ENCODE data around the gene MFAP3.

Gene MFAP3

DNA sequence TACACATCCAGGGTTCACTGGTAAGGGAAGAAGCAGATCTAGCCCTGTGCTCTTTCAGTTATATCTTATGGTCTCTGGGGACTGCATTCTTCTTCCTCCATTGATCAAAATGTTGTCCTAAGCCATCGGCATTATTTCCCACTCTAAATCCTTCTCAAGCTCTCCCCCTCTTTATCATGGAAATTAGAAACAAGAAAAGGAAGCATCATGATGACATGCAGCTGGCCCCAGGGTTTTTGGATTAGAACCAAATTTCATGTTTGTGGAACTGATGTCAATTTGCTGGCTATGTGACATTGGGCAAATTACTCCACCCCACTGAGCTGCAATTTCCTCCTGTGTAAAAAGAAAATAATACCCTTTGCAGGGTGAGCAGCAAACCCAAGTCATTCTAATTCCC, 39.5 kb downstream of the MFAP3 start:
- no peak for TF ChIP-seq POLR2A (IDR thresholded peaks at IDR 0.05; ENCODE audit: extremely low read depth, insufficient read length)
- no peak for TF ChIP-seq MYC (IDR thresholded peaks at IDR 0.05; ENCODE audit: low read depth, low read length)
- TF ChIP-seq, protein P1, sequence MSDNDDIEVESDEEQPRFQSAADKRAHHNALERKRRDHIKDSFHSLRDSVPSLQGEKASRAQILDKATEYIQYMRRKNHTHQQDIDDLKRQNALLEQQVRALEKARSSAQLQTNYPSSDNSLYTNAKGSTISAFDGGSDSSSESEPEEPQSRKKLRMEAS (IDR thresholded peaks at IDR 0.05; ENCODE audit: low read depth, low read length) = no peak
- TF ChIP-seq, protein P2, sequence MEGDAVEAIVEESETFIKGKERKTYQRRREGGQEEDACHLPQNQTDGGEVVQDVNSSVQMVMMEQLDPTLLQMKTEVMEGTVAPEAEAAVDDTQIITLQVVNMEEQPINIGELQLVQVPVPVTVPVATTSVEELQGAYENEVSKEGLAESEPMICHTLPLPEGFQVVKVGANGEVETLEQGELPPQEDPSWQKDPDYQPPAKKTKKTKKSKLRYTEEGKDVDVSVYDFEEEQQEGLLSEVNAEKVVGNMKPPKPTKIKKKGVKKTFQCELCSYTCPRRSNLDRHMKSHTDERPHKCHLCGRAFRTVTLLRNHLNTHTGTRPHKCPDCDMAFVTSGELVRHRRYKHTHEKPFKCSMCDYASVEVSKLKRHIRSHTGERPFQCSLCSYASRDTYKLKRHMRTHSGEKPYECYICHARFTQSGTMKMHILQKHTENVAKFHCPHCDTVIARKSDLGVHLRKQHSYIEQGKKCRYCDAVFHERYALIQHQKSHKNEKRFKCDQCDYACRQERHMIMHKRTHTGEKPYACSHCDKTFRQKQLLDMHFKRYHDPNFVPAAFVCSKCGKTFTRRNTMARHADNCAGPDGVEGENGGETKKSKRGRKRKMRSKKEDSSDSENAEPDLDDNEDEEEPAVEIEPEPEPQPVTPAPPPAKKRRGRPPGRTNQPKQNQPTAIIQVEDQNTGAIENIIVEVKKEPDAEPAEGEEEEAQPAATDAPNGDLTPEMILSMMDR (IDR thresholded peaks at IDR 0.05; ENCODE audit: low read depth, low read length) = no peak
- DNase-seq (ENCODE audit: low read depth) = no peak
- H3K4me3 ChIP-seq (ENCODE audit: low read depth, low read length) = no peak overlapping the region

DNA sequence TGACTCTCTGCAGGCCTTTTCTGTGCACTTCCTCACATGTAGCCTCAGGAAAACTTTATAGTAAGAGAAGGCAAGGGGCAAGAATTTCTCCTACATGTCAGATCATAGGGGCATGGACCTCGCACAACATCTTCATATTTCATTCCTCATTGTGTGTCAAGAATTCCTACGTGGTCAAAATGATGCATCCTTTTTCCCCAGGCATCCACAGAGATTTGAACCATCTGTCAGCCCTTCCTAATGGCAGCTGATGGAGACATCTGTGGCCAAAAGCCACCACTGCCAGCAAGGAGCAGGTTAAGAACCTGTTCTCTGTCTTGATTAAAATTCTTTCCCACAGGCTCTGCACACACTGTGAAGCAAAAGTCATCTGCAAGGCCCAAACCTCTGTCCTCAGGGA, 42.5 kb downstream of the MFAP3 start:
- TF ChIP-seq, protein P2 (IDR thresholded peaks at IDR 0.05; ENCODE audit: low read depth, low read length) = no peak
- TF ChIP-seq MYC (IDR thresholded peaks at IDR 0.05; ENCODE audit: low read depth, low read length) (no peak), POLR2A (IDR thresholded peaks at IDR 0.05; ENCODE audit: extremely low read depth, insufficient read length) (no peak)
- TF ChIP-seq, protein P1 (IDR thresholded peaks at IDR 0.05; ENCODE audit: low read depth, low read length) = no peak
- DNase-seq (ENCODE audit: low read depth) = no peak
- H3K4me3 ChIP-seq (ENCODE audit: low read depth, low read length) = no peak overlapping the region

DNA sequence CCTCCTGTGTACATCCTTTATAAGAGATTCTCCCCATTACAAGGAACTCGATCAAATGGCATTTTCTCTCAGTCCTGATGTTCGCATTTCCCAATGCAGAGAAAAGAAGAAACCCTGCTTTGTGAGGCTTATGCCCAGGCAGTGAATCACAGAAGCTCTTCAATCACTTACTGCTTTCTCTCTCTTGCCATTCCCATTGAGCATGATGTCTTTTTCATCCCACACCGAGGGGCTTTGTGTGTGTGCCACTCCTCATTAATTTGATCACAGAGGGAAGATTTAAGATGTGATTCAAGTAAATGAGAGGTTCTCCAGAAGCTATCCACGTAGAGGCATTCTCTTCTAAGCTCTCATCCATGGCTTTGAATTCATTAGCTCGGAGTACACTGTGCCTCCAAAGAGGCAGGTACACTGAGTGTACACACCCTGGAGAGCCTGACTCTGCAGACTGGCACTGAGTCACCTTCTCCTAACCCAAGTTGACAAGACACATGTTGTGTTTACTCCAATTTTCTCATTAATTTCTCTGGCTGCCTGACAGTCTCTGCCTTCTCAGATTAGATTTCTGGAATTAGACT, 45.4 kb downstream of the MFAP3 start:
- TF ChIP-seq POLR2A (IDR thresholded peaks at IDR 0.05; ENCODE audit: extremely low read depth, insufficient read length) (no peak), MYC (IDR thresholded peaks at IDR 0.05; ENCODE audit: low read depth, low read length) (no peak)
- TF ChIP-seq, protein P1 (IDR thresholded peaks at IDR 0.05; ENCODE audit: low read depth, low read length) = no peak
- TF ChIP-seq, protein P2 (IDR thresholded peaks at IDR 0.05; ENCODE audit: low read depth, low read length) = no peak
- no peak for DNase-seq (ENCODE audit: low read depth)

DNA sequence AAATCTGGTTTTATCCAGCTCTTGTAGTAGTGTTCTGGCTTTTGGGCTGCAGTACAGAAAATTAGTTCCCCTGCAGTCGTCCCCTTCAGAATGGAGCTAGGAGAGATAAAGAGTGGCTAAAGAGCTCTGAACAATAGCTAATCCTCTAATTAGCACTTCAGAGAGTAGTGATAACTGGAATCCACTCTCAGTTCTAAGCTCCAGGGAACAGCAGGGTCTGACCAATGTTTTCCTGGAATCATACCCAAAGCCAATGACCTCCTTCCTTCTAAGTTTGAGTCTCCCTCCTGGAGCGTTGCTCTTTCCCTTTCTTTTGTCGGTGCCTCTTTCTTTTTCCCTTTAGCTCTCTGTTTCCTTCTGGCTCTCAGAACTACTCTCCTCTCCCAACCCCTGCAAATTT, 47.4 kb downstream of the MFAP3 start:
- DNase-seq (ENCODE audit: low read depth) = no peak
- no peak overlapping the region for H3K4me3 ChIP-seq (ENCODE audit: low read depth, low read length)
- TF ChIP-seq, protein P1 (IDR thresholded peaks at IDR 0.05; ENCODE audit: low read depth, low read length) = no peak
- TF ChIP-seq, protein P2 (IDR thresholded peaks at IDR 0.05; ENCODE audit: low read depth, low read length) = no peak
- TF ChIP-seq POLR2A (IDR thresholded peaks at IDR 0.05; ENCODE audit: extremely low read depth, insufficient read length) (no peak), MYC (IDR thresholded peaks at IDR 0.05; ENCODE audit: low read depth, low read length) (no peak)

More for the DNA sequence above, 45.4 kb downstream of the MFAP3 start:
- H3K4me3 ChIP-seq (ENCODE audit: low read depth, low read length) = no peak overlapping the region

DNA sequence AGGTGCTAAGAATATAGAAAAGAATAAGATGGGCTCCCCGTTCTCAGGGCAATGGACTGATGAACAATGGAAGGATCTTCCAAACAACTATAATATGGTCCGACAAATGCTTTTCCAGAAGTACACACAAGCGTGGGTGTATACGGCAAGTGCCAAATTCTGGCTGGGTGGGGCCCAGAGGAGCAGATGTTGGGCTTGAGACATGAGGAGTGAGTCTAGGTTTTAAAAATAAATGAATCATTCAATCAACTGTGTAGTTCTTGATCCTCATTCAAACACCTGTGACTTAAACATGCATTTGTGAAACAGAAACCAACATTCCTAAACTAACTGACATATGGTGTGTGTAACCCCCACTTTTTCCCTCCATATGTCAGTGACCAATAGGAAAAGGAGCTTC, 47.9 kb downstream of the MFAP3 start:
- TF ChIP-seq MYC (IDR thresholded peaks at IDR 0.05; ENCODE audit: low read depth, low read length) (no peak), POLR2A (IDR thresholded peaks at IDR 0.05; ENCODE audit: extremely low read depth, insufficient read length) (no peak)
- TF ChIP-seq, protein P2 (IDR thresholded peaks at IDR 0.05; ENCODE audit: low read depth, low read length) = no peak
- TF ChIP-seq, protein P1 (IDR thresholded peaks at IDR 0.05; ENCODE audit: low read depth, low read length) = no peak
- H3K4me3 ChIP-seq (ENCODE audit: low read depth, low read length) = no peak overlapping the region
- DNase-seq (ENCODE audit: low read depth) = no peak
